Liver (tissue), 9 donors: Measurements from ENCODE around the gene NAA10. TPM values are rescaled to one million over a fixed set of nuclear protein-coding genes. Genes with fewer than 3 reads are reported as not detected.

Experiments
- DNase-seq: peaks from one replicate; pipeline ENCODE4 v3.0.0-alpha.2; 2017; ENCODE audit warnings: low spot score
- H3K27ac ChIP-seq, 2 donors: one replicate each; pipeline ENCODE4 v1.7.0; 2013; ENCODE audit warnings: inconsistent platforms in 2 of 2, low read length in 2 of 2, control low read depth in 1 of 2, low read depth in 1 of 2, mild to moderate bottlenecking in 1 of 2
- H3K27me3 ChIP-seq, 4 donors: one replicate each; pipeline versions ENCODE4 v1.6.1 to v1.7.0; 2013; ENCODE audit warnings: low read length in 3 of 4, inconsistent platforms in 1 of 4, mild to moderate bottlenecking in 1 of 4, moderate library complexity in 1 of 4; ENCODE audit not compliant: control insufficient read depth in 4 of 4, insufficient read depth in 4 of 4
- H3K36me3 ChIP-seq, 4 donors: one replicate each; pipeline versions ENCODE4 v1.6.1 to v1.7.0; 2013; ENCODE audit warnings: low read length in 3 of 4, mild to moderate bottlenecking in 3 of 4, low read depth in 1 of 4, moderate library complexity in 1 of 4; ENCODE audit not compliant: control insufficient read depth in 4 of 4, insufficient read depth in 3 of 4
- H3K4me1 ChIP-seq, 4 donors: one replicate each; pipeline versions ENCODE4 v1.6.1 to v1.7.0; 2013; ENCODE audit warnings: low read length in 3 of 4, mild to moderate bottlenecking in 3 of 4, moderate library complexity in 1 of 4; ENCODE audit not compliant: control insufficient read depth in 4 of 4, insufficient read depth in 4 of 4
- H3K4me3 ChIP-seq, 3 donors: one replicate each; pipeline versions ENCODE4 v1.6.1 to v1.7.0; 2013; ENCODE audit warnings: low read length in 3 of 3, control low read depth in 1 of 3, low read depth in 1 of 3, mild to moderate bottlenecking in 1 of 3
- H3K9ac ChIP-seq, 2 donors: one replicate each; pipeline ENCODE4 v1.7.0; 2013; ENCODE audit warnings: low read length in 2 of 2, mild to moderate bottlenecking in 2 of 2, moderate library complexity in 2 of 2, control low read depth in 1 of 2, low read depth in 1 of 2
- H3K9me3 ChIP-seq, 4 donors: one replicate each; pipeline versions ENCODE4 v1.6.1 to v1.7.0; 2013; ENCODE audit warnings: low read length in 3 of 4; ENCODE audit not compliant: control insufficient read depth in 4 of 4
- EGR1 ChIP-seq, 2 donors: IDR thresholded peaks; 2 replicates each; pipeline ENCODE4 v1.6.1; 2016 to 2018; ENCODE audit warnings: antibody characterized with exemption in 2 of 2, low read depth in 2 of 2
- FOXA1 ChIP-seq: IDR thresholded peaks from 2 replicates; pipeline ENCODE4 v1.6.1; 2016; ENCODE audit warnings: antibody characterized with exemption
- FOXA2 ChIP-seq: IDR thresholded peaks from 2 replicates; pipeline ENCODE4 v1.6.1; 2016; ENCODE audit warnings: antibody characterized with exemption
- GABPA ChIP-seq, 2 donors: IDR thresholded peaks in 1 of 2; conservative IDR thresholded peaks in 1 of 2; 2 replicates each; pipeline ENCODE4 v1.6.1; 2016; ENCODE audit warnings: antibody characterized with exemption in 2 of 2, mild to moderate bottlenecking in 1 of 2, moderate library complexity in 1 of 2
- HNF4A ChIP-seq, 2 donors: conservative IDR thresholded peaks; 2 replicates each; pipeline ENCODE4 v1.6.1; 2016; ENCODE audit warnings: antibody characterized with exemption in 2 of 2, mild to moderate bottlenecking in 2 of 2
- HNF4G ChIP-seq: IDR thresholded peaks from 2 replicates; pipeline ENCODE4 v1.6.1; 2016; ENCODE audit warnings: antibody characterized with exemption
- JUND ChIP-seq, 2 donors: IDR thresholded peaks; 2 replicates each; pipeline ENCODE4 v1.6.1; 2016; ENCODE audit warnings: antibody characterized with exemption in 2 of 2
- NR2F2 ChIP-seq: IDR thresholded peaks from 2 replicates; pipeline ENCODE4 v1.6.1; 2016; ENCODE audit warnings: antibody characterized with exemption
- RAD21 ChIP-seq, 2 donors: IDR thresholded peaks; 2 replicates each; pipeline ENCODE4 v1.6.1; 2016; ENCODE audit warnings: antibody characterized with exemption in 2 of 2, mild to moderate bottlenecking in 2 of 2
- RXRA ChIP-seq, 2 donors: IDR thresholded peaks; 2 replicates each; pipeline ENCODE4 v1.6.1; 2017 to 2018; ENCODE audit warnings: antibody characterized with exemption in 2 of 2, mild to moderate bottlenecking in 1 of 2
- SP1 ChIP-seq: IDR thresholded peaks from 2 replicates; pipeline ENCODE4 v1.6.1; 2018; ENCODE audit warnings: antibody characterized with exemption, mild to moderate bottlenecking
- TAF1 ChIP-seq: conservative IDR thresholded peaks from 2 replicates; pipeline ENCODE4 v1.6.1; 2016; ENCODE audit warnings: antibody characterized with exemption, mild to moderate bottlenecking
- YY1 ChIP-seq: IDR thresholded peaks from 2 replicates; pipeline ENCODE4 v1.6.1; 2016; ENCODE audit warnings: antibody characterized with exemption, mild to moderate bottlenecking
- WGBS: extraction: QIAGEN DNeasy Blood & Tissue Kit; methylation state at CpG from one replicate; pipeline ENCODE4 v1.1.7; 2013; 5-methylcytosine and 5-hydroxymethylcytosine counted together
- polyA plus RNA-seq, 2 donors: library from polyadenylated mRNA; stranded (reverse) in 1 of 2; unstranded in 1 of 2; fragments of 200-250 nt in 1 of 2; fragments of >200 nt in 1 of 2; fragmentation: Nextera tagmentation in 1 of 2; extraction: Ambion mirVana in 1 of 2; gene quantifications; one replicate each; pipeline versions ENCODE4 v1.2.1 to v1.2.3, GENCODE V29; 2013 to 2015
- total RNA-seq, 2 donors: library from RNA; depleted of rRNA; stranded (reverse); fragments of >200 nt; gene quantifications; one replicate each; pipeline ENCODE4 v1.2.3, GENCODE V29; 2014
- TF ChIP-seq, protein P1 (sequence below): IDR thresholded peaks from 2 replicates; pipeline ENCODE4 v1.6.1; 2016; ENCODE audit warnings: antibody characterized with exemption
- TF ChIP-seq, protein P2 (sequence below): IDR thresholded peaks from 2 replicates; pipeline ENCODE4 v1.6.1; 2016; ENCODE audit warnings: antibody characterized with exemption, mild to moderate bottlenecking
- TF ChIP-seq, protein P3 (sequence below): IDR thresholded peaks from 2 replicates; pipeline ENCODE4 v1.6.1; 2016; ENCODE audit warnings: antibody characterized with exemption
- TF ChIP-seq, protein P4 (sequence below): IDR thresholded peaks from 2 replicates; pipeline ENCODE4 v1.6.1; 2016; ENCODE audit warnings: antibody characterized with exemption
- TF ChIP-seq, protein P5 (sequence below): fragments of 150-350 bp; IDR thresholded peaks from 2 replicates; pipeline ENCODE4 v1.5.1; 2017; ENCODE audit warnings: improper control_type of control experiment, low read depth, low read length; ENCODE audit not compliant: missing input control
- donor health status: healthy.
- donor health status: healthy.
- donor health status: healthy.
- donor health status: healthy.
- donor health status: healthy.

The NAA10 gene
- total and polyA plus RNA-seq, 4 donors, result 20.5 to 58.8 (median 44.4) TPM

DNA sequence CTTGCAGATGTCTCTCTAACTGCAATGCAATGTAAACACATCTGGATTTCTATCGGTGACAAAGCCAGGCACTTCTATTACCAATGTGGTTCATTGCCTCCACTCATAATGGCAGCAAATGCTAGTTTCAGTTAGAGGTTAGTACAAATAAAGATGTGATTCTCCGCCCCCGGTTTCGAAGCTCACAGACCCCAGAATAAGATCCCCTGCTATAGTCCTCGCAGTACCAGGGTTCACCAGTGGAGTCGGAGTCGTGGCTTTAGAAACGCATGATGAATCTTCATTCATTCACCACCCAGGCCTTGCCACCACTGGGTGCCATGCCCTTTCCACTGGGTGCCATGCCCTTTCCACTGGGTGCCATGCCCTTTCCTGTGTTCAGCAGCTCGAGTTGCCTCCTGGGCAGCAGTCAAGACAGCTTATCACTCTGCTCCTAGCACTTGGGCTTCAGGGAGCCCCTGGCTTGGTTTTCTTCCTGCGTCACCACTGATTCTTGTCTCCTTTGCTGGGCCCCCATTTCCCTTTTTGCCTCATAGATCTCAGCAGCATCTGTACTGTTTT is 3.5 kb upstream of the NAA10 start:
- Histone ChIP-seq H3K27me3 (no peaks in the 10 kb centered on the region), H3K4me3 (no peak overlapping the region), H3K9ac (no peak overlapping the region), H3K36me3 (no peaks in the 10 kb centered on the region), H3K4me1 (peaks cover 0 to 15% (median 10%) of the 10 kb centered on the region in 4 donors), H3K9me3 (no peaks in the 10 kb centered on the region), H3K27ac (no peak overlapping the region)
- TF ChIP-seq, protein P1, sequence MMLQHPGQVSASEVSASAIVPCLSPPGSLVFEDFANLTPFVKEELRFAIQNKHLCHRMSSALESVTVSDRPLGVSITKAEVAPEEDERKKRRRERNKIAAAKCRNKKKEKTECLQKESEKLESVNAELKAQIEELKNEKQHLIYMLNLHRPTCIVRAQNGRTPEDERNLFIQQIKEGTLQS, result no peak
- TF ChIP-seq, protein P2, sequence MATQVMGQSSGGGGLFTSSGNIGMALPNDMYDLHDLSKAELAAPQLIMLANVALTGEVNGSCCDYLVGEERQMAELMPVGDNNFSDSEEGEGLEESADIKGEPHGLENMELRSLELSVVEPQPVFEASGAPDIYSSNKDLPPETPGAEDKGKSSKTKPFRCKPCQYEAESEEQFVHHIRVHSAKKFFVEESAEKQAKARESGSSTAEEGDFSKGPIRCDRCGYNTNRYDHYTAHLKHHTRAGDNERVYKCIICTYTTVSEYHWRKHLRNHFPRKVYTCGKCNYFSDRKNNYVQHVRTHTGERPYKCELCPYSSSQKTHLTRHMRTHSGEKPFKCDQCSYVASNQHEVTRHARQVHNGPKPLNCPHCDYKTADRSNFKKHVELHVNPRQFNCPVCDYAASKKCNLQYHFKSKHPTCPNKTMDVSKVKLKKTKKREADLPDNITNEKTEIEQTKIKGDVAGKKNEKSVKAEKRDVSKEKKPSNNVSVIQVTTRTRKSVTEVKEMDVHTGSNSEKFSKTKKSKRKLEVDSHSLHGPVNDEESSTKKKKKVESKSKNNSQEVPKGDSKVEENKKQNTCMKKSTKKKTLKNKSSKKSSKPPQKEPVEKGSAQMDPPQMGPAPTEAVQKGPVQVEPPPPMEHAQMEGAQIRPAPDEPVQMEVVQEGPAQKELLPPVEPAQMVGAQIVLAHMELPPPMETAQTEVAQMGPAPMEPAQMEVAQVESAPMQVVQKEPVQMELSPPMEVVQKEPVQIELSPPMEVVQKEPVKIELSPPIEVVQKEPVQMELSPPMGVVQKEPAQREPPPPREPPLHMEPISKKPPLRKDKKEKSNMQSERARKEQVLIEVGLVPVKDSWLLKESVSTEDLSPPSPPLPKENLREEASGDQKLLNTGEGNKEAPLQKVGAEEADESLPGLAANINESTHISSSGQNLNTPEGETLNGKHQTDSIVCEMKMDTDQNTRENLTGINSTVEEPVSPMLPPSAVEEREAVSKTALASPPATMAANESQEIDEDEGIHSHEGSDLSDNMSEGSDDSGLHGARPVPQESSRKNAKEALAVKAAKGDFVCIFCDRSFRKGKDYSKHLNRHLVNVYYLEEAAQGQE, result no peak
- TF ChIP-seq GABPA (IDR thresholded peaks at IDR 0.05 in 1 of 2, conservative IDR thresholded peaks at IDR 0.05 in 1 of 2) (no peak), TAF1 (no peak), YY1 (no peak), JUND (IDR thresholded peaks at IDR 0.05) (no peak), EGR1 (IDR thresholded peaks at IDR 0.05; ENCODE audit: low read depth in 2 of 2) (no peak), HNF4G (no peak), FOXA1 (no peak), RXRA (IDR thresholded peaks at IDR 0.05) (no peak), NR2F2 (no peak), HNF4A (conservative IDR thresholded peaks at IDR 0.05) (no peak), SP1 (no peak), FOXA2 (no peak), RAD21 (IDR thresholded peaks at IDR 0.05) (no peak)
- TF ChIP-seq, protein P3, sequence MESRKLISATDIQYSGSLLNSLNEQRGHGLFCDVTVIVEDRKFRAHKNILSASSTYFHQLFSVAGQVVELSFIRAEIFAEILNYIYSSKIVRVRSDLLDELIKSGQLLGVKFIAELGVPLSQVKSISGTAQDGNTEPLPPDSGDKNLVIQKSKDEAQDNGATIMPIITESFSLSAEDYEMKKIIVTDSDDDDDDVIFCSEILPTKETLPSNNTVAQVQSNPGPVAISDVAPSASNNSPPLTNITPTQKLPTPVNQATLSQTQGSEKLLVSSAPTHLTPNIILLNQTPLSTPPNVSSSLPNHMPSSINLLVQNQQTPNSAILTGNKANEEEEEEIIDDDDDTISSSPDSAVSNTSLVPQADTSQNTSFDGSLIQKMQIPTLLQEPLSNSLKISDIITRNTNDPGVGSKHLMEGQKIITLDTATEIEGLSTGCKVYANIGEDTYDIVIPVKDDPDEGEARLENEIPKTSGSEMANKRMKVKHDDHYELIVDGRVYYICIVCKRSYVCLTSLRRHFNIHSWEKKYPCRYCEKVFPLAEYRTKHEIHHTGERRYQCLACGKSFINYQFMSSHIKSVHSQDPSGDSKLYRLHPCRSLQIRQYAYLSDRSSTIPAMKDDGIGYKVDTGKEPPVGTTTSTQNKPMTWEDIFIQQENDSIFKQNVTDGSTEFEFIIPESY, result no peak
- TF ChIP-seq, protein P4, sequence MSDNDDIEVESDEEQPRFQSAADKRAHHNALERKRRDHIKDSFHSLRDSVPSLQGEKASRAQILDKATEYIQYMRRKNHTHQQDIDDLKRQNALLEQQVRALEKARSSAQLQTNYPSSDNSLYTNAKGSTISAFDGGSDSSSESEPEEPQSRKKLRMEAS, result no peak
- TF ChIP-seq, protein P5, sequence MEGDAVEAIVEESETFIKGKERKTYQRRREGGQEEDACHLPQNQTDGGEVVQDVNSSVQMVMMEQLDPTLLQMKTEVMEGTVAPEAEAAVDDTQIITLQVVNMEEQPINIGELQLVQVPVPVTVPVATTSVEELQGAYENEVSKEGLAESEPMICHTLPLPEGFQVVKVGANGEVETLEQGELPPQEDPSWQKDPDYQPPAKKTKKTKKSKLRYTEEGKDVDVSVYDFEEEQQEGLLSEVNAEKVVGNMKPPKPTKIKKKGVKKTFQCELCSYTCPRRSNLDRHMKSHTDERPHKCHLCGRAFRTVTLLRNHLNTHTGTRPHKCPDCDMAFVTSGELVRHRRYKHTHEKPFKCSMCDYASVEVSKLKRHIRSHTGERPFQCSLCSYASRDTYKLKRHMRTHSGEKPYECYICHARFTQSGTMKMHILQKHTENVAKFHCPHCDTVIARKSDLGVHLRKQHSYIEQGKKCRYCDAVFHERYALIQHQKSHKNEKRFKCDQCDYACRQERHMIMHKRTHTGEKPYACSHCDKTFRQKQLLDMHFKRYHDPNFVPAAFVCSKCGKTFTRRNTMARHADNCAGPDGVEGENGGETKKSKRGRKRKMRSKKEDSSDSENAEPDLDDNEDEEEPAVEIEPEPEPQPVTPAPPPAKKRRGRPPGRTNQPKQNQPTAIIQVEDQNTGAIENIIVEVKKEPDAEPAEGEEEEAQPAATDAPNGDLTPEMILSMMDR, result no peak
- 85% methylated on average over 10 of the region's 10 CpGs for WGBS
- DNase-seq, result no peak
